GM19397 (cell line): ENCODE measurements around the gene TAF4B.
"Not testable (repeated sequence)": the region's sequence is repeated elsewhere in the genome, so short reads cannot be mapped to it uniquely, and the experiment has no call there.

Source experiments
- ATAC-seq: cut with Tn5 transposase; IDR thresholded peaks from one replicate; pipeline ENCODE4 v1.9.1; 2021; ENCODE audit warnings: mild to moderate bottlenecking, moderate library complexity; ENCODE audit not compliant: unreplicated experiment

The TAF4B gene

DNA sequence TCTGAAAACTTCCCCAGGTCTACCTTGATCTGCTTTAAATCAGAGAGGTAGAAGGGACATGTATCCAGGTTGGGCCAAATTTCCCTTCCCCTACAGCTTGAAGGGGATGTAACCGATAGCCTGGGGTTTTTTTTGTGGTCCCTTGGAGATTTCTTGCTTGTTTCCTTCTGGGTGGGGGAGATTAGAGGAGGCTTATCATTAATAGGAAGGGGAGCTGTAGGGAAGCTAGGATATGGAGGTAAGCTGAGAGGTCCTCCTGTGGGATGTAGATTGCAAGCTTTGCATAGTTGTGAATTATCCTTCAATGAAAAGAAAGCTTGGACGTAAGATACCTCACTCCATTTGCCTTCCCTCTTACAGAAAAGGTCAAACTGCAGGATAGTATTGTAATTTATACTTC lies 11.1 kb downstream of the TAF4B start:
- not testable (repeated sequence) for ATAC-seq

DNA sequence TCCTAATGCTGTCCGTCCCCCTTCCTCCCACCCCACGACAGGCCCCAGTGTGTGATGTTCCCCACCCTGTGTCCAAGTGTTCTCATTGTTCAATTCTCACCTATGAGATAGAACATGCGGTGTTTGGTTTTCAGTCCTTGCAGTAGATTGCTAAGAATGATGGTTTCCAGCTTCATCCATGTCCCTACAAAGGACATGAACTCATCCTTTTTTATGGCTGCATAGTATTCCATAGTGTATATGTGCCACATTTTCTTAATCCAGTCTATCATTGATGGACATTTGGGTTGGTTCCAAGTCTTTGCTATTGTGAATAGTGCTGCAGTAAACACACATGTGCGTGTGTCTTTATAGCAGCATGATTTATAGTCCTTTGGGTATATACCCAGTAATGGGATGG lies 12.5 kb downstream of the TAF4B start:
- ATAC-seq: not testable (repeated sequence)

DNA sequence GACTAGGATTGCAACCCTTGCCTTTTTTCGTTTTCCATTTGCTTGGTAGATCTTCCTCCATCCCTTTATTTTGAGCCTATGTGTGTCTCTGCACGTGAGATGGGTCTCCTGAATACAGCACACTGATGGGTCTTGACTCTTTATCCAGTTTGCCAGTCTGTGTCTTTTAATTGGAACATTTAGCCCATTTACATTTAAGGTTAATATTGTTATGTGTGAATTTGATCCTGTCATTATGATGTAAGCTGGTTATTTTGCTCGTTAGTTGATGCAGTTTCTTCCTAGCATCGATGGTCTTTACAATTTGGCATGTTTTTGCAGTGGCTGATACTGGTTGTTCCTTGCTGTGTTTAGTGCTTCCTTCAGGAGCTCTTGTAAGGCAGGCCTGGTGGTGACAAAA lies 16.1 kb downstream of the TAF4B start:
- ATAC-seq: not testable (repeated sequence)

DNA sequence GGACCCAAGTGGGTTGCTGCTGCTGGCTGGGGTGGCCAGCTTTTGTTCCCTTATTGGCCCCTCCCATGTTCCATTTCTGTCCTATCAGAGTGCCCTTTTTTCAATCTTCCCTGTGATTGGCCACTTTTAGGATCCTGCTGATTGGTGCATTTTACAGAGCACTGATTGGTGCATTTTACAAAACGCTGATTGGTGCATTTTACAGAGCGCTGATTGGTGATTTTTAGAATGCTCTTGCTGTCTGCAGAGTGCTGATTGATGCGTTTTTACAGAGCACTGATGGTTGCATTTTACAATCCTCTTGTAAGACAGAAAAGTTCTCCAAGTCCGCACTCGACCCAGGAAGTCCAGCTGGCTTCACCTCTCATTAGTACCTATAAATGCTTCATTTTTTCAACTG lies 19.2 kb downstream of the TAF4B start:
- not testable (repeated sequence) for ATAC-seq

DNA sequence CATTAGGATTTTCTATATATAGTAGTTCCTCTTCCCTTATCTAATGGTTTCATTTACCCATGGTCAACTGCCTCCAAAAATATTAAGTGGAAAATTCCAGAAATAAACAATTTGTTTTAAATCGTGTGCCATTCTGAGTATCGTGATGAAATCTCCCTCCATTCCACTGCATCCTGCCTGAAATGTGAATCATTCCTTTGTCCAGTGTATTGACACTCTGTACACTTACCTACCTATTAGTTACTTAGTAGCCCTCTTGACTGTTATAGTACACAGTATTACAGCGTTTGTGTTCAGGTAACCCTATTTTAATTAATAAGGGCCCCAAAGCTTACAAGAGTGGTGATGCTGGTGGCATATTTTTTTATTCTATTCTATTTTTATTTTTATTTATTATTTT lies 26.2 kb downstream of the TAF4B start:
- ATAC-seq: no peak

DNA sequence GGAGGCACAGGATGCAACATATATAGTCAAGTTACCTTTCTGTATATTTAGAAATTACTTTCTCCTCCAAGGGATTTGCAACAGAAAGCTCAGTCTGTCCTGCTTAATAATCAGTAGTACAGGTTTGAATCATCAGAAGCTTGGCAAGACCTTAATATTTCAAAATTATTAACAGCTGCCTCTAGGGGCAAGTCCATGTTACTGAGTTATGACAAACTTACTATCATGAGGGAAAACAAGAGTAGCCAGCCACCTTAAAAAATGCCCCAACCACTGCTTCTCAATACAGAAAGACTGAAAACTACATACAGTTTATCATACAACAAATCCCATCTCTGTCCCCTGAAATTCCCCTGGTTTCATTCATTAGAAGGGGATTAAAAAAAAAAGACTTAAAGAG lies 28.6 kb downstream of the TAF4B start:
- not testable (repeated sequence) for ATAC-seq

DNA sequence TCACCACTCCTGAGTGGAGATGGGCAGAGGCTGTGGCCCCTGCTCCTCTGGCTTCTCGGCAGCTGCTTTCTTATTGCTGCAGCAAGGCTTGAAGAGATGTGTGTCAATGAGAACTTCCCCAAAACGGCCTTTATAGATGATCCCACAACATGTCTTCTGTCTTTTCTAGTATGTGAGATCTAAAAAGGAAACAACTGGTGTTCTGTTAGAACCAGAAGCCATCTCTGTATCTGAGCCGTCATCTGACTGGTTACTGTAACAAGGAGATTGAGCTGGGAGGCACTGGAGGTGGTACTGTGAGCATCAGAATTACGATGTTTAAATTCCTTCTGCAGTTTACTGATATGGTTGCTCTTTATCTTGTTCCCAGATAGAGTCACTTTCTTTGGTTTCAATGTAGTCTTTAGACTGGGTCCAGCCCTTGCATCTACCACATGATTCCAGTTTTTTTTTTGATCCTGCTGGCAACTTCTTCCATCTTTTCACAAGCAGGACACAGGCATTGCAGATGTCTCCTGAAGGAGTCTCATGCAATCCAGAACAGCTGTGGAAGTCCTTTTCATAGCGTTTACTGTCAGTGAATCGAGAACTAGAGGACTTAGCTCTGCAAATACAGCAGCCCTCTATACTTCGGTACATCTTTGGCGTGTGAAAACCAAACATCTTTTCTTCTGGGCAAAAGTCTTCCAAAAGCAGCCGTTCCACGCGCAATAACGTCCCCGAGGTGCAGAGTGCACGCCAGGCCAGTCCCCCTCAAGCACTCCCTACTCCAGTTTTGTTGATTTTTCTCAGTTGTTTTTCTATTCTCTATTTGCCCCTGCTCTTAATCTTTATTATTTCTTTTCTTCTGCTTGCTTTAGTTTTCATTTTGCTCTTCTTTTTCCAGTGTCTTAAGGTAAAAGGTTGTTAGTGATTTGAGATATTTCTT lies 29.7 kb downstream of the TAF4B start:
- ATAC-seq: peak; percentile 57

DNA sequence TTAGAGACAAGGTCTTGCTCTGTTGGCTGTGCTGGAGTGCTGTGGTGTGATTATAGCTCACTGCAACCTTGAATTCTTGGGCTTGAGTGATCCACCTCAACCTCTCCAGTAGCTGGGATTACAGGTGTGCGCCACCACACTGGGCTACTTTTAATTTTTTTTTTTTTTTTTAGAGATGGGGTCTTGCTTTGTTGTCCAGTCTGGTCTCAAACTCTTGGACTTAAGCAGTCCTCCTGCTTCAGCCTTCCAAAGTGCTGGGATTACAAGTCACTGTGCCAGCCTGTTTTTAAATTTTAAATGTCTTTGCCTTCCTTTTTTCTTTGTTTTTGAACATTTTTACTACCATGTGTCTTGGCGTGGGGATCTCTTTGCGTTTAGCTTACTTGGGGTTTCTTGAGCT lies 32.5 kb downstream of the TAF4B start:
- no peak for ATAC-seq

DNA sequence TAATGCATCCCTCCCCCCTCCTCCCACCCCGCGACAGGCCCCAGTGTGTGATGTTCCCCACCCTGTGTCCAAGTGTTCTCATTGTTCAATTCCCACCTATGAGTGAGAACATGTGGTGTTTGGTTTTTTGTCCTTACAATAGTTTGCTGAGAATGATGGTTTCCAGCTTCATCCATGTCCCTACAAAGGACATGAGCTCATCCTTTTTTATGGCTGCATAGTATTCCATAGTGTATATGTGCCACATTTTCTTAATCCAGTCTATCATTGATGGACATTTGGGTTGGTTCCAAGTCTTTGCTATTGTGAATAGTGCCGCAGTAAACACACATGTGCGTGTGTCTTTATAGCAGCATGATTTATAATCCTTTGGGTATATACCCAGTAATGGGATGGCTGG lies 33.2 kb downstream of the TAF4B start:
- not testable (repeated sequence) for ATAC-seq

DNA sequence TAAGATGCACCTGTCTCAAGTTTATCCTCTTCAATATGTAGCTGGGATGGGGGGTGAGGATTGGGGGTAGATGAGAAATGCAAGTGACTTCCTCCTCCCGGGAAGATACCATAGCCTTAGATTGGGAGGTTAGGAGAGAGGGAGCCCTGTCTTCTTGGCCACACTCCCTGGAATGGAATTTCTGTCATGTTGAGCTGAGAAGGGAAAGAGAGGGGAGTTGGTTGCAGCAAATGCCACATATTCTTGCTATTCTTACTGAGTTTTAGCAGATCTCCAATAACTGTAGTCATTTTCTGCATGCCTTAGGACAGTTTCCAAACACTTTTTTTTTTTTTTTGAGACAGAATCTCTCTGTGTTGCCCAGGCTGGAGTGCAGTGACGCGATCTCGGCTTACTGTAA lies 35.9 kb downstream of the TAF4B start:
- no peak for ATAC-seq

DNA sequence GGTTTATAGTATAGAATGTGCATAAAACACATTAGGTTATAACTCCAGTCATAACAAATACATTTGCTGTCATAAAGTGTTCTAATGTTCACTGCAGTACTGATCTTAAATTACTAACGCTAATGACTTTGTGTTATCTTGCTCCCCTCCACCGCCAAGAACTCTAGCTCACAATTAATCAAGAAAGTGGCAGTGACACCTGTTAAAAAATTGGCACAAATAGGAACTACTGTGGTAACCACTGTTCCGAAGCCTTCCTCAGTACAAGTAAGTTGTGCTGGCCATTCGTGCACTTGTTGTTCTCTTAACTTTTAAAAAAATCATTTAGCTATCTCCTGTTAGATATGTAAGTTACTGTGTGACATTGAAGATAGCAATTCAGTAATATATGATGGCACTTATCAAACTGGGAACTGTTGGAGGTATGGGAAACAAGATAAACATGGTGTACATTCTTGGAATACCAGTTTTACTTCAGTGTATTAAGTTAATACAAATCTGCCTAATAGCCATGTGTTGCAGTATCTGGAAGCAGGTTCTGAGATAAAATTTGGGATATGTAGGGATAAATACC lies 41.2 kb downstream of the TAF4B start:
- ATAC-seq: no peak

DNA sequence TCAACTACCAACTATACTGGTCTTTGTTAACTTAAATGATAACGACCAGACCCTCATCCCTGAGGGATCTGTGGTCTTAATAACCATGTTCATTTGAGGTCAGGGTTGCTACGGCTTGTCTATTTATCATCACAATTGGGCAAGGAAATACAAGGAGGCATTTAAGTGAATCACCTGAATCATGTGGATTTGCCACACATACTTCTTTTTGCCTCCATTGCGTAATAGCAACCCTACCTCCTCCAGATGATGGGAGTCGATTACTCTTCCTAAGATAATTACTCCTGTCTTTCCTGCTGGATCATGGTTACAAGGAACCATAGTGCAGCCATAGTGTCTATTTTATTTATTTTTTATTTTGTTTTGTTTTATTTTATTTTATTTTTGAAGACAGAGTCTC lies 42.2 kb downstream of the TAF4B start:
- no peak for ATAC-seq

DNA sequence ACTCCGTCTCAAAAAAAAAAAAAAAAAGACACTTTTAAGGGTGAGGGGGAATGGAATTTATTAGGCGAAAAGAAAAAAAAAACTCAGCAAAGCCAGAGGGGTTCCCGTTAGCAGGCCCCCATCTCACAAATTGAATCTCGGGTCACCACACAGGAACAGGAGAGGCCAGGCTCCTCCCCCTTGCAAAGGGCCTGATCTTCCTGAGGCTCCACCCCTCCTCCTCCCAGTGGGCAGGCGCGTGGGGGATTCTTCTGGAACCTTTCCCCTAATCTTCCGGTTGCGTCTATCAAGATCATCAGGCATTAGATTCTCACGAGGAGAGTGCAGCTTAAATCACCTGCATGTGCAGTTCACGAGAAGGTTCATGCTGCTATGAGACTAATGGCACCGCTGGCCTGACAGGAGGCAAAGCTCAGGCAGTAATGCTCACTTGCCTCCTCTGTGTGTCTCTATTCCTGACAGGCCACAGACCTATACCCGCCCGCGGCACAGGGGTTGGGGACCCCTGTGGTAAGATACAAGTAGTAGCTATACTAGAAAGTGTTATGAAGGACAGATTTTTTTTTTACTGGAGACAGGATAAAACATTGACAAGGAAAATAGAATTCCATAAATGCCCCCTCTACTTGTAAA lies 45.8 kb downstream of the TAF4B start:
- ATAC-seq: no peak

DNA sequence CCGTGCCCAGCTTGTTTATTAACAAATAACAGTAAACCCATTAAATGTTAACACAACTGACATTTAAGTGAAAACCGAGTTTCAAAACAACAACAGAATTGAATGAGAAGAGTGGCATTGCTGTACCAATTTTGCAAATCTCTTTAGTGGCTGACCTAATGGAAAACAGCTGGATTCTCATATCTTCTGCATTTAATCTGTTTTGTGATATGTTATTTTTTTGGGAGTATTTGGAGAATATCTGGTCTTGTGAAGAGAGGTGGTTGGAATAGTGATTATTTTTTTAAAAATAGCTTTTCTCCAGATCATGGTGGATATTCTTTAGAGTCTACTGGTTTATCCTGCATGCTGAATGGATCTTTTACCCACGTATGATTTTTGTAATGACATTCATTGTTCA lies 51.1 kb downstream of the TAF4B start:
- ATAC-seq: no peak

DNA sequence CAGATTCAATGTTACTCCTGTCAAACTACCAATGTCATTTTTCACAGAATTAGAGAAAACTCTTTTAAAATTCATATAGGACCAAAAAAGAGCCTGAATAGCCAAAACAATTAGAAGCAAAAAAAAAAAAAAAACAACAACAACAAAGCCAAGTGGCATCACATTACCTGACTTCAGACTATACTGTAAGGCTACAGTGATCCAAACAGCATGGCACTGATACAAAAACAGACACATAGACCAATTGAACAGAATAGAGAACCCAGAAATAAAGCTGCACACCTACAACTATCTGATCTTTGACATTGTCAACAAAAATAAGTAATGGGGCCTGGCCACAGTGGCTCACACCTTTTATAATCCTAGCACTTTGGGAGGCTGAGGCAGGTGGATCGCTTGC lies 53.2 kb downstream of the TAF4B start:
- no peak for ATAC-seq

DNA sequence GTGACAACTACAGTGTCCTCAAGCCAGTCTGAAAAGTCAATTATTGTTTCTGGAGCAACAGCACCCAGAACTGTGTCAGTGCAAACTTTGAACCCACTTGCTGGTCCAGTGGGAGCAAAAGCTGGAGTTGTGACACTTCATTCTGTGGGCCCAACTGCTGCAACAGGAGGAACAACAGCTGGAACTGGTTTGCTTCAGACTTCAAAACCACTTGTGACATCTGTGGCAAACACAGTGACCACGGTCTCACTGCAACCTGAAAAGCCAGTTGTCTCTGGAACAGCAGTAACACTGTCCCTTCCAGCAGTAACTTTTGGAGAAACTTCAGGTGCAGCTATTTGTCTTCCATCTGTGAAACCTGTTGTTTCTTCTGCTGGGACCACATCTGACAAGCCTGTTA lies 59.8 kb downstream of the TAF4B start:
- ATAC-seq: no peak

DNA sequence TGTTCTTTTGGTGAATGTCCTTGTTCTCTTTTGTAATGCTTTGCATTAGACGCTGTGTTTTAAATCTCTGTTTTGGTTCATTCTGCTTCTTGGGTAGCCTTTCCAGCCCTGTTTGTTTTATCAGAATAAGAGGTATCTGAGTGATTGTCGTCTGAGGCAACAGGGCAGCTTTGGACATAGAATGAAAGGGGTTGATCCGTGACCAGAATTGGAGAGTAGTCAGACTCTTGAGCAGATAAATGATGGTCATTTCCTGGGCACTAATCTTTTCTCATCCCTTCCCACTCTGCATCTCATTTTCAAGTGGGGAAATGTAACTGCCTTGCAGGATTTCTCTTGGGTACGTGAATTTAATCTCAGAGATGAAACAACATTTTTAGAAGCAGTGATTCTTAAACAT lies 61.4 kb downstream of the TAF4B start:
- ATAC-seq: no peak

DNA sequence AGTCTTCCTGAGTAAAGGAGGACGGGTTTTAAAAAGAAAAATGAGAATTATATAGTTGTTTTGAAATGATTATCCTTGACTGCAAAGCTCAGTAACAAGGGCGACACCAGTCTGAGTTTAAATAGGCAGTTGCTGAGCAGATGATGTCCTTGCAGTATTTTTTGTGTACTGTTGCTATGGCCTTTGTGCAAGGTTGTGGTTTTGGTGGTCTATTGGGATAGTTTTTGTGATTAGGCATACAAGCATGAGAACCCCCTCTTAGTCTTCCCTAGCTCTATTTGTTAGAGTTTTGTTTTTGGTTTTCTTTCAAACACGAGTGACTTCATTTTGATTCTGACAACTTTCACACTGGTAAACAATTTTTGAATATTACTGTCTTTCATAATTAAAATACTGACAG lies 64.1 kb downstream of the TAF4B start:
- ATAC-seq: no peak

DNA sequence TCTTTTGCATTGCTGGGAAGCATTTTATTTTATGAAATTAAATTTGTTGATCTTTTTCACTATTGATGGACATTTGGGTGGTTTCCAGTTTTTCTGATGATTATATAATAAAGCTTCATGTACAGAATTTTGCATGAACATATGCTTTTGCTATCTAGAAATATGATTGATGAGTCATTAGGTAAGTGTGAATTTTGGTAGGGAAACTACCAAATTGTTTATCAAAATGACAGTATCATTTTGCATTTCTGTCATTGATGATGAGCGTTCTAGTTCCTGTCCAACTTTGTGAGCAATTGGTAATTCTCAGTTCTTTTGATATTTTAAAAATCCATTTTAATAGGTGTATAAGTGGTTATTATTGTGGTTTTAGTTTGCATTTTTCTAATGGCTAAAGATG lies 67.7 kb downstream of the TAF4B start:
- no peak for ATAC-seq

DNA sequence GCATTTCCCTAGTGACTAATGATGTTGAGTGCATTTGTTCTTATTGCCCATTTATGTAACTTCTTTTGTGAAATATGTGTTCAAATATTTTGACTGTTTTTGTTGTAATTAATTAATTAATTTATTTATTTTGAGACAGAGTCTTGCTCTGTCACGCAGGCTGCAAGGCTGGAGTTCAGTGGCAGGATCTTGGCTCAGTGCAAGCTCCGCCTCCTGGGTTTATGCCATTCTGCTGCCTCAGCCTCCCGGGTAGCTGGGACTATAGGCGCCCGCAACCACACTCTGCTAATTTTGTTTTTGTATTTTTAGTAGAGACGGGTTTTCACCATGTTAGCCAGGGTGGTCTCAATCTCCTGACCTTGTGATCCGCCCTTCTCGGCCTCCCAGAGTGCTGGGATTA lies 71.9 kb downstream of the TAF4B start:
- no peak for ATAC-seq

DNA sequence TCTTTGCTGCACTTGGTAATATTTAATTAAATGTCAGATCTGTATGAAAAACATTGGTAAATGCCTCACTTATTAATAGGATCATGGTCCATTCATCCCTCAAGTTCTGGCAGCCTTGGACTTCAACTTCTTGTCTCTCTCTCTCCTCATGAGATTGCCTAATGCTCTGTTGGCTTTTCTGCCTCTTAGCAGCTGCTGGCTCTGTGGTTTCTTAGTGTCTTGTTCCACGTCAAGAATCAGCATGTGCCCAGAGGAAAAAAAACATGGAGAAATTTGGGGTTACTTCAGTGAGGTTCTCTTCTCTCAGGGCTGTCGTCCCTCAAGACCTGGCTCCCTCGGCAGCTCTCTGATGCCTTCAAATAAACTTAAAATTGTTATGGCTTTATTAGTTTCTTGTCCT lies 75.4 kb downstream of the TAF4B start:
- ATAC-seq: no peak

DNA sequence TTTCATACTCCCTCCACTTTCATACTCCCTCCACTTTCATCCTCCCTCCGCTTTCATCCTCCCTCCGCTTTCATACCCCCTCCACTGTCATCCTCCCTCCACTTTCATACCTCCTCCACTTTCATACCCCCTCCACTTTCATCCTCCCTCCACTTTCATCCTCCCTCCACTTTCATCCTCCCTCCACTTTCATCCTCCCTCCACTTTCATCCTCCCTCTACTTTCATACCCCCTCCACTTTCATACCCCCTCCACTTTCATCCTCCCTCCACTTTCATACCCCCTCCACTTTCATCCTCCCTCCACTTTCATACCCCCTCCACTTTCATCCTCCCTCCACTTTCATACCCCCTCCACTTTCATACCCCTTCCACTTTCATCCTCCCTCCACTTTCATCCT lies 77.0 kb downstream of the TAF4B start:
- not testable (repeated sequence) for ATAC-seq
